ENCODE data around the gene SNX10. TPM values are rescaled to one million over a fixed set of nuclear protein-coding genes. Genes with fewer than 3 reads are reported as not detected.
A peak's percentile ranks its signal among the peaks of the same experiment; 100 is the strongest.

SNX10 gene
- total RNA-seq, 1 experiment from 2014 or later: 7.9 TPM

- CTCF ChIA-PET: interaction anchor here (0.6 kb wide), 1 partner anchor 12 kb away, joined by 3 read pairs; no protein-coding TSS in a partner anchor
- intact Hi-C loops (cut with micrococcal nuclease): no loop called here
Measured at GRCh38 chr7:26409661-26410547, 118.2 kb downstream of the SNX10 start.

GRCh38 chr7:26413007-26413691 is 121.5 kb downstream of the SNX10 start:
- H2AFZ ChIP-seq (ENCODE audit: low read length): no peak overlapping the region
- H3K4me1 ChIP-seq (ENCODE audit: insufficient read depth, low read length): peaks cover 8% of the 10 kb centered on the region
- no peak overlapping the region for H3K27ac ChIP-seq (ENCODE audit: low read length)
- DNase-seq: peak; percentile 20
- no TSS peak for BruUV-seq (replicated peaks)
- POLR2A ChIA-PET (ENCODE audit: unreplicated experiment): no interaction called here
- H3K4me3 ChIP-seq (ENCODE audit: low read length): no peak overlapping the region
- no peaks in the 10 kb centered on the region for H3K79me2 ChIP-seq (ENCODE audit: low read length)
- H3K4me2 ChIP-seq (ENCODE audit: low read length): no peak overlapping the region
- intact Hi-C loops (cut with micrococcal nuclease): no loop called here
- H3K9me3 ChIP-seq (ENCODE audit: low read length): no peaks in the 10 kb centered on the region
- H3K36me3 ChIP-seq (ENCODE audit: low read depth, low read length): no peaks in the 10 kb centered on the region
- CTCF ChIA-PET: no interaction called here
- H3K27me3 ChIP-seq (ENCODE audit: low read length): no peaks in the 10 kb centered on the region
- no peak overlapping the region for H3K9ac ChIP-seq (ENCODE audit: low read length)
- ATAC-seq: no peak
- no peaks in the 10 kb centered on the region for H4K20me1 ChIP-seq (ENCODE audit: low read length)
- TF ChIP-seq EZH2phosphoT487 (IDR thresholded peaks at IDR 0.05; ENCODE audit: borderline replicate concordance, low read length) (no peak), CTCF (conservative IDR thresholded peaks at IDR 0.05; ENCODE audit: low read depth, low read length) (no peak), EZH2 (IDR thresholded peaks at IDR 0.05; ENCODE audit: low read length, unreplicated experiment) (no peak)
- no peaks in the 10 kb centered on the region for H3K9me2 ChIP-seq (replicated peaks; ENCODE audit: low read length)
- no peaks in the 10 kb centered on the region for H3F3A ChIP-seq (ENCODE audit: low read length, unreplicated experiment)

More at GRCh38 chr7:26409661-26410547, 118.2 kb downstream of the SNX10 start:
- Histone ChIP-seq H3K27me3 (ENCODE audit: low read length) (no peaks in the 10 kb centered on the region), H3K9me3 (ENCODE audit: low read length) (no peaks in the 10 kb centered on the region), H3K9me2 (replicated peaks; ENCODE audit: low read length) (no peaks in the 10 kb centered on the region), H3K36me3 (ENCODE audit: low read depth, low read length) (no peaks in the 10 kb centered on the region), H3K27ac (ENCODE audit: low read length) (no peak overlapping the region), H4K20me1 (ENCODE audit: low read length) (no peaks in the 10 kb centered on the region), H3F3A (ENCODE audit: low read length, unreplicated experiment) (no peaks in the 10 kb centered on the region), H3K4me2 (ENCODE audit: low read length) (no peak overlapping the region), H3K4me3 (ENCODE audit: low read length) (no peak overlapping the region), H3K4me1 (ENCODE audit: insufficient read depth, low read length) (no peaks in the 10 kb centered on the region; the same call in 1 of the 2 replicates), H3K9ac (ENCODE audit: low read length) (no peak overlapping the region), H2AFZ (ENCODE audit: low read length) (no peak overlapping the region), H3K79me2 (ENCODE audit: low read length) (no peaks in the 10 kb centered on the region)
- no TSS peak for BruUV-seq (replicated peaks)
- DNase-seq: no peak
- POLR2A ChIA-PET (ENCODE audit: unreplicated experiment): interaction anchor here (0.7 kb wide), 1 partner anchor 13 kb away, joined by 4 read pairs; no protein-coding TSS in a partner anchor
- TF ChIP-seq EZH2phosphoT487 (IDR thresholded peaks at IDR 0.05; ENCODE audit: borderline replicate concordance, low read length) (no peak), CTCF (conservative IDR thresholded peaks at IDR 0.05; ENCODE audit: low read depth, low read length) (no peak), EZH2 (IDR thresholded peaks at IDR 0.05; ENCODE audit: low read length, unreplicated experiment) (no peak)
- no peak for ATAC-seq

All from PC-3 (cell line).